ENCODE data around the gene C6orf163.

- TF ChIP-seq POLR2AphosphoS5 (IDR thresholded peaks at IDR 0.05), result no peak
- TF ChIP-seq CTCF (IDR thresholded peaks at IDR 0.05), result no peak
- TF ChIP-seq POLR2A (IDR thresholded peaks at IDR 0.05), result no peak
Observed at GRCh38 chr6:87382861-87383260, 38.2 kb downstream of the C6orf163 start.
